ENCODE results near the gene AMOT.

AMOT gene

GRCh38 chrX:112746812-112747595, 93.6 kb downstream of the AMOT start:
- DNase-seq (ENCODE audit: extremely low read depth in 1 of 2, low read depth in 1 of 2) = no peak

DNA sequence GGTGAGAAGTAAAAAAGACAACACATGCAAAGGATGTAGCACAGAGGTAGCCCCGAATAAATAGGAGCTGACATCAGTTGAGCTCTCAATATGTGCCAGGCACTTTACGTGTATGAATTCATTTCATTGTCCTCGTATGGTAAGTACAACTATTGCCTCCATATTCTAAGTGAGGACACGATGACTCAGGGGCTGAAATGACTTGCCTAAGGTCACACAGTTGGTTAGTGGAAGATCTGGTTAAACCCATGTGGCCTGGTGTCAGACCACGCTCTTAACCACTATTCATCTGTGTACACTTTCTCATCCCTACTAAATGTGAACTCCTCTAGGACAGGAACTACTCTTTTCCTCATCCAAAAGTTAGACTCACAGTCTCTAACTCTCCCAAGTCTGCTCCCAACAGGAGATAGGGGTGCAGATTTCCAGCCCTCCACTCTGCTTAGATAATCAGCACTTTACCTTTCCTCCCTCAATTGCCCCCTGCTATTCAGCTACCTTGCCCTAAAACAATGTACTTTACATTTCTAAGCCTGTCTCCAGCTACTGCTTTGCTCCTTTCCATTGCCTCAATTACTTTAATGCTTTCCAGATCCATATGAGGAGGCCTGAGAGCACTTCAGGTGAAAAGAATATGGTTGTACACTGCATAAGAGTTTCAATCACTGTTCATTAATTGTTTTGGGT, 102.1 kb downstream of the AMOT start:
- peak in 1 of 2 donors; percentile 7 for DNase-seq (ENCODE audit: extremely low read depth in 1 of 2, low read depth in 1 of 2)

DNA sequence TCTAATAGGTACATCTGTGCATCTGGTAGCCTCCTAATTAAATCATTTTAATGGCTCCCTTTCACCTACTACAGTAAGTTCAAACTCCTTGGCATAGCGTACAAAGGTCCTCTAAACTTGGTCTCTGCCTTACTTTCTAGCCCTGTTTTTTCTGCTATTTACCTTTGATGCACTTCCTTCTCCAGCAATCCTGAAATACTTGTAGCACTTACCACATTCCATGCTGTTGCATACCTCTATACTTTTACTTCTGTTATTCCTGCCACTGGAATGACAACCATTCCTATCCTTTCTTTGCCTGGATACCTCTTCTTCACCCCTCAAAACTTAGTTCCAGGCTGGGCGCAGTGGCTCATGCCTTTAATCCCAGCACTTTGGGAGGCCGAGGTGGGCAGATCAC, 104.3 kb downstream of the AMOT start:
- DNase-seq (ENCODE audit: extremely low read depth in 1 of 2, low read depth in 1 of 2) = no peak

GRCh38 chrX:112735147-112735546, 105.5 kb downstream of the AMOT start:
- DNase-seq (ENCODE audit: extremely low read depth in 1 of 2, low read depth in 1 of 2) = no peak

- DNase-seq (ENCODE audit: extremely low read depth in 1 of 2, low read depth in 1 of 2) = no peak
Measured at GRCh38 chrX:112734290-112734689, 106.3 kb downstream of the AMOT start.

DNA sequence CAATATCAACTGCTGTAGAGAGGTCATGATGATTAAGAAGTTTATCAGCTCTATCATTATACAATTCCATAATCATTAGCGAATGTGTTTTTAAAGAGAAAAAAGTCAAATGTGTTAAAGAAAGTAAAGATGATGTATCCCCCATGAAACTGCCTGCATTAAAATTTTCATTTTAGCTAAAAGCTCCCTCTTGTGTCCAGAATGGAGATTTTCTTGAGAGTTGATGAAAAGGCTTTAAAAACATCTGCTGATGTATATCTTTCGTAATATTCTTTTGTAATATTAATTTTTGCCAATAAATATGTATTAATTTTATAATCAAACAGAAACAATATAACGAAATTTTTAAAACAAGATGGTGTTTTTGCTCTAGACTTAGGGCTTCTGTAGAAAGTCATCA, 108.8 kb downstream of the AMOT start:
- no peak for DNase-seq (ENCODE audit: extremely low read depth in 1 of 2, low read depth in 1 of 2)
